ENCODE measurements around the gene MLLT1. TPM values are rescaled to one million over a fixed set of nuclear protein-coding genes. Genes with fewer than 3 reads are reported as not detected.

The MLLT1 gene
- total RNA-seq, 1 experiment from 2014 or later = 54.9 TPM

DNA sequence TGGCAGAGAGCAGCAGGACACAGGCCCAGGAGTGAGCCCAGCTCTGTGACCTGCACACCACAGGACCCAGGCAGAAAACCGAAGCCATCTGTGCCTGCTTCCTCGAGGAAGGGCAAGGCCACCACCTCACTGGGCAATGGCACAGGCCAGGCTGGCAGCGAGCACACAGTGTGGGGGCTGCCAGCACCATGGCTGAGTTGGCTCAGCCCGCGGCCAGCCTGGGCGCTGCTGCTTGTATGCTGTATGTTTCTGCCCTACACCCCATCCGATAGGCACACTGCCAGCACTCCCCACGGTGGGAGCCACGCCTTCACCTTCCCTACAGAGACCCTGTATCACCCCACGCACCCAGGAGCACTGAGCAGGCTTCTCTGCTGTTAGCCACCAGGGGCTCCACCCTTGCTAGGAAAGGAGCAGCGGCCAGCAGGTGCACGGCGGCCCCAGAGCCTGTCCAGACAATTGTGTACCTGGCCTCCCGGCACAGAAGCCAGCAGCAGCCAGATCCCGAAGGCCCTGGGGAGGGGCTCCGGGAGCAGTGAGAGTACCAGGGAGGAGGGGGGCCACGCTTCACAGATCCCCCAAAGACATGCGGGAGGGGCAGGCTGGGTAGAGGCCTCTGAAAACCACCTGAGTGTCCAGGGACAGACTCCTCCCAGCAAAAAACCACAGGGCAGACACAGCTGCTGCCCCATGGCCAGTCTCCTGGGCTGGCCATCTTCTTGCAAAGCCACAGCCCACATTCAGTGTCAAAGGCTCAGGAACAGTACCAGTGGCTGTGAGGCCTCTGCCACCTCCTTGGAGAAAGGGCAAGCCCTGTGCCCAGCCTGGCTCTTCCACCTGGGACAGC lies 56.1 kb downstream of the MLLT1 start:
- Histone ChIP-seq H2BK5ac (ENCODE audit: insufficient read length, low read length) (no peak overlapping the region), H3K23me2 (ENCODE audit: insufficient read length, low read depth, low read length, poor library complexity, severe bottlenecking) (no peaks in the 10 kb centered on the region), H3K79me1 (ENCODE audit: insufficient read depth, low read depth, low read length, poor library complexity, severe bottlenecking) (no peaks in the 10 kb centered on the region), H4K91ac (ENCODE audit: insufficient read length, low read depth, low read length) (no peak overlapping the region), H3K23ac (ENCODE audit: insufficient read length, low read depth, low read length) (no peak overlapping the region), H2BK12ac (ENCODE audit: insufficient read length, low read depth, low read length) (no peak overlapping the region), H4K20me1 (ENCODE audit: control insufficient read depth, insufficient read depth, insufficient read length) (no peaks in the 10 kb centered on the region), H3K4me1 (ENCODE audit: insufficient read depth, low read length) (no peaks in the 10 kb centered on the region), H3K4me2 (ENCODE audit: insufficient read depth, insufficient read length, low read length) (no peak overlapping the region), H3K56ac (ENCODE audit: insufficient read length, low read depth, low read length) (no peak overlapping the region), H3K18ac (ENCODE audit: insufficient read length, low read depth, low read length) (no peak overlapping the region), H3K4ac (ENCODE audit: low read depth, low read length) (no peak overlapping the region), H4K8ac (replicated peaks; ENCODE audit: insufficient read length, low read depth, low read length) (no peak overlapping the region), H4K5ac (ENCODE audit: insufficient read length, low read depth, low read length) (no peak overlapping the region), H2BK120ac (ENCODE audit: low read depth, low read length, poor library complexity, severe bottlenecking) (no peak overlapping the region), H3K9ac (ENCODE audit: extremely low read depth, insufficient read length, low read length) (no peak overlapping the region), H2BK20ac (ENCODE audit: low read depth, low read length, poor library complexity, severe bottlenecking) (no peak overlapping the region), H3K27ac (ENCODE audit: insufficient read length, low read depth, low read length) (no peak overlapping the region), H3K79me2 (ENCODE audit: insufficient read depth, low read length) (no peaks in the 10 kb centered on the region), H3K27me3 (ENCODE audit: insufficient read depth, low read length) (no peaks in the 10 kb centered on the region), H3T11ph (ENCODE audit: low read length) (no peak overlapping the region), H2AK5ac (ENCODE audit: insufficient read length, low read length) (no peak overlapping the region), H3K9me3 (ENCODE audit: control insufficient read depth, low read depth, low read length) (no peaks in the 10 kb centered on the region), H2AFZ (ENCODE audit: low read length) (no peak overlapping the region), H3K14ac (ENCODE audit: insufficient read depth, low read length) (no peak overlapping the region), H2BK15ac (ENCODE audit: low read depth, low read length) (no peak overlapping the region)
- peaks cover 4% of the 10 kb centered on the region in 2 experiments for H3K4me1 Mint-ChIP-seq
- H3K4me3 Mint-ChIP-seq = no peak overlapping the region
- H3K9me3 Mint-ChIP-seq = no peaks in the 10 kb centered on the region
- no CpG with 5 or more reads among the region's 18 CpGs for WGBS (ENCODE audit: extremely low coverage, insufficient read length, low lambda C conversion rate)
- no peak for DNase-seq
- no peaks in the 10 kb centered on the region; the same call in 1 of the 2 replicates for H3K27me3 Mint-ChIP-seq (ENCODE audit: low read depth)
- peak overlapping the region in 2 of 3 experiments; percentile 51 to 57; a peak in 2 of 7 replicates for H3K27ac Mint-ChIP-seq
- no peak for TF ChIP-seq CTCF (conservative IDR thresholded peaks at IDR 0.05)
- peaks cover 12 to 26% (median 23%) of the 10 kb centered on the region in 3 experiments; a peak in 6 of 7 replicates for H3K36me3 Mint-ChIP-seq (ENCODE audit: insufficient read depth in 1 of 3, low read depth in 3 of 3)
